ENCODE results near the gene SARDH.

SARDH gene, protein sequence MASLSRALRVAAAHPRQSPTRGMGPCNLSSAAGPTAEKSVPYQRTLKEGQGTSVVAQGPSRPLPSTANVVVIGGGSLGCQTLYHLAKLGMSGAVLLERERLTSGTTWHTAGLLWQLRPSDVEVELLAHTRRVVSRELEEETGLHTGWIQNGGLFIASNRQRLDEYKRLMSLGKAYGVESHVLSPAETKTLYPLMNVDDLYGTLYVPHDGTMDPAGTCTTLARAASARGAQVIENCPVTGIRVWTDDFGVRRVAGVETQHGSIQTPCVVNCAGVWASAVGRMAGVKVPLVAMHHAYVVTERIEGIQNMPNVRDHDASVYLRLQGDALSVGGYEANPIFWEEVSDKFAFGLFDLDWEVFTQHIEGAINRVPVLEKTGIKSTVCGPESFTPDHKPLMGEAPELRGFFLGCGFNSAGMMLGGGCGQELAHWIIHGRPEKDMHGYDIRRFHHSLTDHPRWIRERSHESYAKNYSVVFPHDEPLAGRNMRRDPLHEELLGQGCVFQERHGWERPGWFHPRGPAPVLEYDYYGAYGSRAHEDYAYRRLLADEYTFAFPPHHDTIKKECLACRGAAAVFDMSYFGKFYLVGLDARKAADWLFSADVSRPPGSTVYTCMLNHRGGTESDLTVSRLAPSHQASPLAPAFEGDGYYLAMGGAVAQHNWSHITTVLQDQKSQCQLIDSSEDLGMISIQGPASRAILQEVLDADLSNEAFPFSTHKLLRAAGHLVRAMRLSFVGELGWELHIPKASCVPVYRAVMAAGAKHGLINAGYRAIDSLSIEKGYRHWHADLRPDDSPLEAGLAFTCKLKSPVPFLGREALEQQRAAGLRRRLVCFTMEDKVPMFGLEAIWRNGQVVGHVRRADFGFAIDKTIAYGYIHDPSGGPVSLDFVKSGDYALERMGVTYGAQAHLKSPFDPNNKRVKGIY

DNA sequence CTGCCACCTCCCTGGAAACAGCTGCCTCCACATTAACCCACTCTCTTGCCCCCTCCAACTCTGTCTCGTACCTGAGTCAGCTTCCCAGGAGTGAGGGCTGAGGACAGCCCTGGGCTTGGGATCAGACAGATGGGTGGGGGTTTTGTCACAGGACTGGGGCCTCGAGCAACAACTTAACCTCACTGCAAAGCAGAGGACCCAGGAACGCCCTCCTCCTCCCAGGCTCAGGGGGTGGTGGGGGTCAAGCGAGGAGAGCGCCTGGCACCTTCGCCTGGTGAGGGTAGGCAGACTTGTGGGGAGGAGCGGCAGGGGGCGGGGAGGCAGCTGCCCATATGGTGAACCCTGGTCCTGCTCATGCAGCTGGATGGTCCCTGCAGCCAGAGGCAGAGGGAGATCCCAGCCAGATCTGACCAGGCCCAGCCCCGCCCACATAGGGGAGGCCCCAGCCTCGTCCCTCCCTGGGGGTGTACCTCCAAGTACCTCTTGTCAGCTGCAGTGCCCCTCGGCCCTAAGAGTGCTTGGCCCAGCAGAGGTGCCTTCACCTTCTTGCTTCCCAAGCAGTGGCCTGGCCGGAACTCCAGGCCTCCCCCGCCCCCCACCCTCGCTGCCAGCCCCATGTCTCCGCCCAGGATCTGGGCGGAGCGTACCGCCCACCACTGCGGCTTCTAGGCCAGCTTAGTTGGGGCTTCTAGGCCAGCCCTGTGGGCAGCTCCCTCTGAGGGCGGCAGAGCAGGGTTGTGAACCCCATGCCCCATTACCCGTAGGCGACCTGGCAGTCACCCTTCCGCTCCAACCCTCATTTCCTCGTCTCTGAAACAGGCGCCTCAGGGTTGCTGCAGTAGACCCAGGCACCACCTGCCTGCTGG lies at the start of gene SARDH:
Gene SARDH, minus strand, starts transcription at position 579 of the 866 bp plus-strand sequence. CDS start 4,179 bp downstream, outside the sequence.
- DNase-seq: peak; percentile 38

DNA sequence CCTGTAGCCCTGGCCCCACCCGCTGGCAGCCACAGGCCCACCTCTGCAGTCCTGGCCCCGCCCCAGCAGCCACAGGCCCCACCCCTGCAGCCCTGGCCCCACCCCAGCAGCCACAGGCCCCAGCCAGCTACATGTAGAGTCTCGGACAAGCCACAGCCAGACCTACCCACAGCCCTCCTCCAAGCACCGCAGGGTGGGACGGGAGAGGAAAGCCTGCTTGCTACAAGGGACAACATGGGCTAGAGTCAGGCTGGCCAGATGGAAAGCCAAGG lies 49.5 kb upstream of the SARDH start:
- no peak for DNase-seq

DNA sequence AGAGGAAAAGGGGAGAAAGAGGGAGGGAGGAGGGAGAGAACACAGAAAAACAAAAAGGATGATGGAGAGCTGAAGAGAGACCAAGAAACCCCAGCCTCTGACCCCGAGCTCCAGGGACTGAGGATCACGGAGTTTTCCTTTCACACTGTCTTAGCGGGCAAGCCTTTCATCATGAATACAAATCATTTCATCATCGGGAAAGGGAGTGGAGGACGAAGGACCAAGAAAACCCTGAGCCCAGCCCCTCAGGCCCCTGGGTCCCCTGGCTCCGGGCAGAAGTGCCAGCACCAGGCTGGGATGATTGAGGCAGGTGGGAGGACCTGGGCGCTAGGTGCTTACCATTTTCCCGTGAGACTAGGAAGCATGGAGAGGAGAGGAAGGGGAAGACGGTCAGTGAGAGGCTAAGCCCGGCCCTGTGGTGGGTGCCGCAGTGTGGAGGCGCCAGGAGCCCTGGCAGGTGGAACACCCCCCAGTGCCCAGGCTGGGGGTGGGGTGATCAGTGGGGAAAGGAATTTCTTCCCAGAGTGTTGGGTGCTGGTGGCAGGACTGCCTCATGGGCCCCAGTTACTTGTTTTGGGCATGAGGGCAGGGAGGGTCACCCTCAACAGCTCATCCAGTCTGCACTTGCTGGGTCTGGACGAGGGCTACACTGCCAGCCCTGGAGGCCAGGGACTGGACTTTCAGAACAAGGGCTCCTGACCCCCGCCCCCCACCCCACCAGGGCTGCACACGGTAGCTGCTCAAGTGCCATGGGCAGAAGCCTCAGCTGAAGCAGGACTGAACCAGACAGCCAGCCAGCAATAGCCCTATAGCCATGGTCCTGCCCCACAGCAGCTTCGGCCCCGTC lies 49.0 kb upstream of the SARDH start:
- no peak for DNase-seq

DNA sequence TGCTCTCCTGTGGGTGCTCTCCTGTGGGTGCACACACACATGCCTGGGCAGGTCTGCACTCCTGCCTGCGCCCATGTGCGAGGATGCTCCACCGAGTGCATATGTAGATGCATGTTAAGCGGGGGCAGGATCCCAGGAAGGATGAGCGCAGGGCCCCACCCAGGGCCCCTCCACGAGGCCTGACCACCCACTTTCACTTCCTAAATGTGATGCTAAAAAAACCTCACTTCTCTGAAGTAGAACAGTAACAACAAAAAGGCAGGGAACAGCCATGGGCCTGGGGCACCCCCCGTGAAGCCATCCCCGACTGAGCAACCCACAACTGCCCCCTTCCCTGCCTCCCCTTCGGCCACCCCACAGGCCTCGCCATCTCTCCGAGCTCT lies 48.2 kb upstream of the SARDH start:
- no peak for DNase-seq

DNA sequence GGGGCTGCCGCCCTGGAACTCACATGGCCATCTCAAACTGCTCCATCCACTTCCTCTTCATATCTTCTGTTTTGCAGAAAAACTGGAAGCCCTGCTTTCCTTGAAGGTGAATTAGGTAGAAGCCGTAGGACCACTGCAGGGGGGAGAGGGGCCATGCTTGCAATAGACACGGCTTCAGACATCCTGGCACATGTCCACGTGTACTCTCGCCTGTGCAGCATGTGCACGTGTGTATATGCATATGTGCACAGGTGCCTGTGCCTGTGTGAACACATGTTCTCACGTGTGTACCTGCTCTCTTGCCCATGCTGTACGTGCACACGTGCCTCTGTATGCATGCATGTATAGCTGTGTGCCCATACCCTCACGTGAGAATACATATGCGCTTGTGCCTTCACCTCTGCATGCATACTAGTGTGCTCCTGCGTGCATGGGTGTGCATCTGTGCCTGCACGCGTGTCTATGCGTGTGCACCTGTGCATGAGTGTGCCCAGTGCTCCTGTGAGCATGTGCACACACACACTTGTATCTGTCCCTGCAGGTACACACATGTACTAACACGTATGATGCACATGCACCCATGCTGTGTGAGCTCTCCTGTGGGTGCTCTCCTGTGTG lies 47.7 kb upstream of the SARDH start:
- no peak for DNase-seq

DNA sequence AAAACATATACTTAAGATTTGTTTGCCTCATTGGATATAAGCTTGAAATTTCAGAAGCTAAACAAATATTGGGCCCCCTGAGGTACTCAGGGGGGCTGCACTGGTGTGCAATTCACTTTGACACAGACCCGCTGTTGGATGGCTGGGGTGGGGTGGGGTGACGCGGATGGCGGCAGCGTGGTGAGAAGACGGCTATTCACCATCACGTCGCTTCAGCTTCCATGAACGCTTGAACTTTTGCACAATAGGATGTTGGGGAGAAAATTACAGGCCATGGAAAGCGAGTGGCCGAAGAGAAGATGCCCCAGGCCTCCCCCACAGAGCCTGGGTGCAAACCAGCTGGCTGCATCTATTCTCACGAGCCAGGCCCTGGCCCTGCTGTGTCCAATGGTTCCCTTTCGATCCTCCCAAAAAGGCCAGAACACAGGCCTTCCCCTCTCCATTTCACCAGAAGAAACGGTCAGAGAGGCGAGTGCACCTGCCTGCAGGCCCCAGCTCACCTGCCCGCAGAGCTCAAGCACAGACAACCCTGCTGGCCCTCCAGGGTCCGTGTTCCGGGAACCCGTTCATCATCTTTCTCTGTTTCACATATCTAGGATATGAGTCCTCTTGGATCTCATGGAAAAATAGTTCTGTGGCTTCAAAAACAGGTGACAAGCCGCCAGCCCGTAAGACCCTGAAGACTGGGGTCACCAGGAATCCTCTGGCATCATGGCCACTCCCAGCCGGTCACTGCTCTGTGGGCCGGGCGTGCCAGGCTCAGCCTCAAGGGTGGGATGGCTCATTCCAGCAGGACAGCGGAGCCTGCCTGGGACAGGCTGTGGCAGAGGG lies 46.8 kb upstream of the SARDH start:
- DNase-seq: no peak

DNA sequence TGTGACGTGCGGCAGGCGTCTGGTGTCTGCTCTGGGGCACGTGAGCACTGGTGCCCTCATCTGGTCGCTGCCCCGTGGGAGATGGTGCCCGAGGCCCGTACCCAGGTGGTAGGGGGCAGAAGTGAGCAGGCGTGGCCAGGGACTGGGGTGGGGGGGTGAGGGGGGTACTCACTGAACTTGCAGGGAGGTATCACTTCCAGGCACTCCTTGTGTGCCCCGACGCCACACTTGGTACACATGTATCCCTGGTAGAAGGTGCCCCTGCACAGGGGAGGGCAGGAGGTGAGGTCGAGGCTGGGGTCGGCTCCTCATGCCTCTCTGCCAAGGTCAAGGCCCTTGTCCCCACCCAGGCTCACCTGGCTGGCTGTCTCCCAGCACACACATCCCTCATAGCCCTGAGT lies 45.2 kb upstream of the SARDH start:
- no peak for DNase-seq

DNA sequence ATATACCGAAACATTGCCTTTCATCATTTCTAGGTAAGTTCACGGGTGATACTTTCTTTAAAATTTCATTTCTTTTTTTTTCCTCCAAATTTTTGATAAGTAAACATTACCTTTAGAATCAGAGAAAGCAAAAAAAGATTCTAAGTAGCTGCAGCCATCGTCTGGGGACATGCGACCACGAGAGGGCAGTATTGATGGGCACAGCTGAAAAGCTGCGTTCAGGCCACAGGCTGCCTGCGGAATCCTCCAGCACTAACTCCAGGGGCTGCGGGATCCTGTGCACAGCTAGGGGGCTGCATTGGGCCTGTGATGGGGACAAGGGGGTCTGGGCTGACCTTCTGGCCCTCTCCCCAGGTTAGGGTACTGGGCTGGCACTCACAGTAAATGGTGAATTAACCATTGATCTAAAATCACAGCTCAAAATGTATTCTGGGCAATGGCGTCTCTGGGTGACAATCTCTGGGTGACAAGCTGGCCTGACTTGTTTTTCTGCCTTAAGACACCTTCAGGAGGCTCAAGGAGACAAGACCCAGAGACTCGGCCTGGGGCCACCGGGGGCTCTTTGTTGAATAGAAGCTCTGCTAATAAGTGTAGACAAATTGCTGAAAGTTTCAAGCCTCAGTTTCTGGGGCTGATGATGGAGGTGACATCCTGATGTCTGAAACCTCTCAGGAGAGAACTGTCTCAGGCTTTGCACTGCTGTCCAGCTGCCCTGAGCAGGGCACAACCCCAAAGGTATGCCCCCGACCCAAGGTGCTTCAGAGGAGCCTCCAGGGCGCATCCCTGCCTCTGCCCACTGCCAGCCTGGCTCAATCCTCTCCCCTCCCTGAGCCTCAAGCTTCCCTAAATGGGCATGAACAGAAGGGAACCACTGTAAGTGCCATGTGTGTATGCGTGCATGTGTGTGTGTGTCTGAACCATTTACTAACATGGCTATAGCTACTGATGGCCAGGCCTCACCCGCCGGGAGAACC lies 44.3 kb upstream of the SARDH start:
- peak; percentile 30 for DNase-seq

DNA sequence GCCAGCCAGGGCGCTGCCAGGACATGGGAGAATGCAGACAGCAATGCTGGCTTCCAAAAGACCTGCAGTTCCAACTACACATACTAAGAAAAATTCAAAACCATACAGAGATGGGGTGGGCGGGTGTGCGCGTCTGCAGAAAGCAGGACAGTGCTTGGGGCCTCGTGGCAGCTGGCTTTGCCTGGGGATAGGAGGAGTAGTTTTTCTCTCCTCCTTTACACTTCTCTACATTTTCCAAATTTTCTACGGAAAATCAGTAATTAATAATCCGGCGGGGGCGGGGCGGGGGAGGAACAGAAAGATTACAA lies 43.6 kb upstream of the SARDH start:
- DNase-seq: no peak

DNA sequence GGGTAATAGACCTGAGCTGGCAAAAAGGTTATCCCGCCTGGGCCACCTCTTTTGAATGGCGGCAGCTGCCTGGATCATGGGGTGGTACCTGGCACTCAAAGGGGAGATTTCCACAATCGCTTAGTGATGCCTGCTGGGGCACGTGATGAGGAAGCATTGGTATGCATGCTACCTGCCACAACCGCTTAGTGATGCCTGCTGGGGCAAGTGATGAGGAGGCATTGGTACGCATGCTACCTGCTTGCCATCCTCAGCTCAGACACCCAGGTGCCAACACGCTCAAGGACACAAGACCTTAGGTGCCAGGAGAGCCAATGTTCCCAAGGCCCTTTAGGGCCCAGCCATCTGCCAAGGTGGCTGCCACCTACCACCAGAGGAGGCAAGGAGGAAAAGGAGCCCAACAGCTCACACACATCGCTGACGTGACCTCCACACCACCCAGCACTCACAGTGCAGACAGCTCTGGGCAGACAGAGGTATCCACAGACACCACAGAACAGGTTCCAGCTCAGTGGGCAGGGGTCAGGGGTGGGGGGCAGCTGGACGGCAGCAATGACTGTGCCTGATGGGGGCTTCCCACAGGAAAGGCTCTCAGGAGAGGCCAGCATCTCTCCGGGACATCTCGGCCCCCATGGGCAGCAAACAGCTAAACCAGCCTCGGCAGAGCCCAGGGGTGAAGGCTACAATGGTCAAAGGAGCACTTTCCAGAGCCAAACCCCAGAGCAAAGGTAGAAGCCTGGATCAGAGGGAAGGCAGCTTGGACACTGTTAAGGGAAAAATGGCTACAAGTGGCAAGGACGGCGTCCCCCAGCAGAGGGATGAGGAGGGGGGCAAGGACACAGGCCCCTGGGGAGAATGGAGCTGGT lies 43.0 kb upstream of the SARDH start:
- no peak for DNase-seq

DNA sequence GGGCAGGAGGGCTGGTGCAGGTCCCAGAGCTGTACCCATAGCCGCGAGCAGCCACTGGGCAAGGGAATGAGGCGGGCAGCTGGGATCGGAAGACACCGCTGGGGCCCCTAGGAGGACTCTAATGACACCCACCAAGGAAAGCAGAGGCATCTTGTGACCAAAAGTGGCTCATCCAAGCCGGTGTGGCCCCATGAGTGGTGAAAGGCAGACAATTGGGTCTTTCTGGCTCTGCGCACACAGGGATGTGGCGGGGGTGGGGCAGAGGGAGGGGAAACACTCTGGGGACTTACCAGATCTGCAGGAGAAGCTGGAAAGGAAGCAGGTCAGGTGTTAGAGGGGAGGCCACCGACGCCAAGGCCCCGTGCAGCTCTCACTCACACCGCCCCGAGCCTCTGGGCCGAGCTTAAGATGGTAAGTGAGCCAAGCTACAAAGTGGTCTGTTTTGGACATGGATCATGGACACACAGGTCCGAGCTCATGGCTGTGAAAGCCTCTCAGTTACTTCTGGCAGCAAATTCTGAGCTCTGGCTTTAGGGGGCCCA lies 42.3 kb upstream of the SARDH start:
- DNase-seq: no peak

DNA sequence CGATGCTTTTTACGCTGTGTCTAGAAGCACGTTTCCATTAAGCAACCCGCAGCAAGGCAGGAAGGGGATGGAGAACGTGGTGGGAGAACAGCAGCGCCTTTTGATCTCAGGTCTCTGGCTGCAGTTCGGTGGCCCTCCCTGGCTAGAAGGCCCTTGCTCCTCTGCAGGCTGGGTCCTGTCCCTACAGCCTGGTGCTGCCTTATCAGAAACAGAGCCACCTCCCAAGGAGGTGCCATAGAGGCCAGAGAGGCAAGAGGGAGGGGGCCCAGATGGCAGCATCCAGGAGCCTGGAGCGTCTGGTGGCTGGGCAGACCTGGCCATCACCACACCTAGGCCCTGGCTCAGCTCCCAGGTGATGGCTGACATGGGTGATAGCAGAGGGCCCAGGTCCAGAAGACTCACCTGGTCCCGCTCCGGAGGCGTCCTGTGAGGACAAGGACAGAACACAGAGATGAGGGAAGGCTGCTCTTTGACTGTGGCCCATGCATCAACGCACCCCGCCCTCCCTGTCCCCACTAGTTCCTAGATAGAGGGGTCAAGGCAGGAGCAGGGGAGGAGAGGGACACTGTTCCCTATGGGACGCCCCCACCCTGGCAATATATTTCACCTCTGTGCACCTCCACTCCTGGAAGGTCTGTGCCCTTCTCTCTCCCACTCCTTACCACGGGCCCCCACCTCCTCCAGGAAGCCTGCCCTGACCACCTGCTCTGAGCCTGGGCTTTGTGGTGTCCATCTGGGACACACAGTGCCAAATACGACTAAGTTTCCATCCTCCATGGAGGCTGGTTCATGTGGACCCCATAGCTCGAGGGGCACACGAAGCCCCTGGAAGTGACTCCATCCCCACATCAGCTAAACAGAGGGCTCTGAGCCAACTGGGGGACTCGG lies 41.6 kb upstream of the SARDH start:
- DNase-seq: no peak

DNA sequence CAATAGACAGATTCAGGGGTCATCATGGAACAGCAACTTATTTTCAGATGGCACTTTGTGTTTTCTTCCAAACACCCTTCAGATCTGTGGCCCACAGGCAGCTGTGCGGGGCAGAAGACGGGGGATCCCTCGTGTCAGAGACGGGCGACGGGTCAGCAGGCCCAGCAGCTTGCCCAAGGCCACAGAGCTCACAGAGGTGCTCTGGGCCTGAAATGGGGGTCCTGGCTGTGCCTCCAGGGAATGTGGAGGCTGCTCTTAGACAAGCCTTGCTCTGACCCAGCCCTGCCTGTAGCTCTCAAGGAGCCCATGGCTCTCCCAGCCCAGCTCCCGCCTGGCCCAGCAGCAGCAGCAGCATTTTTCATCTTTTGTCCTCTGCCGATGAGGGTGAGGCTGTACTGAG lies 40.9 kb upstream of the SARDH start:
- no peak for DNase-seq

DNA sequence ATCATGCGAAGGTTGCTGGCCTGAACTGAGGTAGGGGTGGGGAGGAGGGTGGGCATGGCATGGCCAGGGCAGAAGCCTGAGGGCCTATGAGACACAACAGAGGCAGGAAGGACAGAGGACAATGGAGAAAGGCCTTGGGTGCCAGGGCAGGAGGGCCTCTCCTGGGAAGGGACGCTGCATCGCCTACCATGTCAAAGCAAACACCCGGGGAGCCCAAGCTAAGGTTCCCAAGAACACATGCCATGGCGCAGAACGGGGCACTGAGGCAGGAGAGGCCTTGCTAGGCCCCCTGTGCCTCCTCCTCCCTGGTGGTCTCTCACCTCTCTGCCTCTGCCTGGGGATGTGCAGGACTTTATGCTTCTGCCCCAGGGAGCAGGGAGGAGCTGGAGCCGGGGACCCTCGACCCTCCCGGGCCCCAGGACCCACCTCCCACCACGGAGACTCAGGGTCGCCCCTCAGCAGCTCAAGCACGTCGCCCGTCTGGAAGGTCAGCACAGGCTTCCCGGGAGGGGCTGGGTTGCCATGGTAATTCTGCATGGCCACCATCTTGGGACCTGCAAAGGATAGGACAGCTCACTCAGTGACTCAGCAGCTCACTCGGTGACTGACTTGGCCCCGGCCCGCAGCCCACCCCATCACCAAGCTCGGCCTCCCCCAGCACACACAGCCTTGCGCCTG lies 40.3 kb upstream of the SARDH start:
- DNase-seq: no peak

DNA sequence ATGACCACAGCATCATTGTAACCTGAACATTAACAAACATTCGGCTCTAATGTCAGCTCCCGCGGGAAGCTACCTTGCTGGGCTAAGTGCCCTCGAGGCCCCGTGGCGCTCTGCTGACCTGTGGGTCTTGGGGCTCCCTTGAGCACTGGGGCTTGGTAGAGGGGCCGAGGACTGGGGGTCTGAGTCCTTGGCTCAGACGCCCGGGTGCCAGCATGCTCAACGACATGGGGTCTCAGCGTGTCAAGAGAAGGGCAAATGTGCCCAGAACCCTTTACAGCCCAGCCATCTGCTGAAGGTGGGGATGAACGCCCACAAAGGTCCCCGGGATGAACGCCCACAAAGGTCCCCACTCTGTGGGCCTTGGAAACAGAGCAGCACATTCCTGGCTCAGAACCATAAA lies 39.7 kb upstream of the SARDH start:
- DNase-seq: no peak

DNA sequence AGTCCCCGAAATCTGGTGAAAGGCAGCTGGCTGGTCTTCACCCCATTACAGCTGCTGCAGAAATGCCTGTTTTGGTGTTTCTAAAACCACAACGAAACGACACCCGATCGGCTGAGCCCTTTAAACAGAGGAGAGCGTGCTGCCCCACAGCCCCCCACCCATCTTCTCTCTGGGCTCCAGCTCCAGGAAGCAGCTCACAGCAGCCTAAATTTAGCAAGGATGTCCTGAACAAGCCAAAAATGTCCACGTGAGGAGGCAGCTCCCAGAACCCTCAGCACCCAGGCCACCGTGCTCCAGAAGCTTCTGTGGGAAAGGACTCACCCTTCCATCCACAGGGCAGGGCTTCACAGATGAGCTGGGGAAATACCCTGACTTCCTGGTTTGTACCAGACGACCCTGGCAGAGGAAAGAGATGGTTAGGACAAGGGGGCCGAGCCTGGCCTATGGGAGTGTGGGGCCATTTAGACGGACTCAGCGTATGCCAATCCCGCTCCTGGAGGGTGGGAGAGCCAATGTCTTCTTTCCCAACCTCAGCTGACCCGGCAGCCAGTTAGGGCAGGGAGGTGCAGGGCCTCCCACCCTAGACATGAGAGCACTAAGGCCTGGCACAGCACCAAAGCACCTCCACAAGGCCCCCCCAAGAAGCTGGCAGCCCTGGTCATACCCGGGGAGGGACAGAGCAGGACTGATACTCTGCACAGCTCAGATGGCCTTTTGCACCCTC lies 39.1 kb upstream of the SARDH start:
- no peak for DNase-seq

Measured in NCI-H1092 (cell line).